ENCODE data around the gene DPEP1. TPM values are rescaled to one million over a fixed set of nuclear protein-coding genes. Genes with fewer than 3 reads are reported as not detected.

The DPEP1 gene
- total and polyA plus RNA-seq, 8 donors, result 109 to 168 (median 125) TPM

- H3K36me3 ChIP-seq, result no peaks in the 10 kb centered on the region
- no peaks in the 10 kb centered on the region for H3K9me3 ChIP-seq
- no peak for TF ChIP-seq CTCF (IDR thresholded peaks at IDR 0.05)
- H3K27me3 ChIP-seq, result peaks cover 0 to 4% (median 0%) of the 10 kb centered on the region in 4 donors
- no peak overlapping the region for H3K27ac ChIP-seq
- ATAC-seq (peak in 2 of 4 donors; percentile 17 to 30), FAIRE-seq (no peak), DNase-seq (no peak)
- WGBS, 2 donors, result 29 to 33% methylated on average over 14 of the region's 14 CpGs
- intact Hi-C loops (cut with DNase I), result no loop called here
- peaks cover 0 to 7% (median 0%) of the 10 kb centered on the region in 3 donors for H3K4me1 ChIP-seq
- H3K4me3 ChIP-seq, result no peak overlapping the region
These were observed 41.4 kb upstream of the DPEP1 start for GRCh38 chr16:89572073-89572484.

- Histone ChIP-seq H3K4me1 (peaks cover 0 to 7% (median 0%) of the 10 kb centered on the region in 3 donors), H3K36me3 (no peaks in the 10 kb centered on the region), H3K27me3 (peaks cover 0 to 4% (median 0%) of the 10 kb centered on the region in 4 donors), H3K4me3 (no peak overlapping the region), H3K9me3 (no peaks in the 10 kb centered on the region), H3K27ac (no peak overlapping the region)
- DNase-seq, result no peak
- FAIRE-seq, result no peak
- no peak for TF ChIP-seq CTCF (IDR thresholded peaks at IDR 0.05)
- intact Hi-C loops (cut with DNase I), result no loop called here
- WGBS, 2 donors, result 61 to 64% methylated on average over 19 of the region's 19 CpGs
- no peak for ATAC-seq
These were observed 40.8 kb upstream of the DPEP1 start for GRCh38 chr16:89572485-89573205.

- intact Hi-C loops (cut with DNase I), result no loop called here
- no peaks in the 10 kb centered on the region for H3K36me3 ChIP-seq
- WGBS, 2 donors, result 83 to 85% methylated on average over 31 of the region's 31 CpGs
- FAIRE-seq (no peak), ATAC-seq (no peak), DNase-seq (no peak)
- no peak for TF ChIP-seq CTCF (IDR thresholded peaks at IDR 0.05)
- peaks cover 0 to 4% (median 0%) of the 10 kb centered on the region in 4 donors for H3K27me3 ChIP-seq
- no peaks in the 10 kb centered on the region for H3K9me3 ChIP-seq
- H3K4me3 ChIP-seq, result peak overlapping the region in 1 of 4 donors; percentile 33
- H3K4me1 ChIP-seq, result peaks cover 0 to 7% (median 0%) of the 10 kb centered on the region in 3 donors
- H3K27ac ChIP-seq, result no peak overlapping the region
These were observed 39.4 kb upstream of the DPEP1 start for GRCh38 chr16:89573826-89574680.

- DNase-seq, result peak in 3 of 6 donors; percentile 31 to 85 (median 59)
- Histone ChIP-seq H3K36me3 (no peaks in the 10 kb centered on the region), H3K27ac (no peak overlapping the region), H3K4me1 (peaks cover 0 to 7% (median 0%) of the 10 kb centered on the region in 3 donors), H3K27me3 (peaks cover 0 to 4% (median 0%) of the 10 kb centered on the region in 4 donors), H3K4me3 (peak overlapping the region in 2 of 4 donors; percentile 13 to 33), H3K9me3 (no peaks in the 10 kb centered on the region)
- intact Hi-C loops (cut with DNase I), result no loop called here
- peak; percentile 70 to 87 (median 82) for ATAC-seq
- WGBS, 2 donors, result 6 to 13% methylated on average over 41 to 55 of the region's 55 CpGs
- no peak for FAIRE-seq
- peak; percentile 21 to 50 (median 44) for TF ChIP-seq CTCF (IDR thresholded peaks at IDR 0.05)
These were observed 38.7 kb upstream of the DPEP1 start for GRCh38 chr16:89574681-89575246.

All from pancreas (tissue), 10 donors.